Activated naive CD8-positive, alpha-beta T cell (primary cell): ENCODE results near the gene CLEC4E.
"Not testable (repeated sequence)": the region's sequence is repeated elsewhere in the genome, so short reads cannot be mapped to it uniquely, and the experiment has no call there.

ENCODE experiments used
- H3K27ac Mint-ChIP-seq: one replicate; pipeline ENCODE4 v1.8.0; 2021; ENCODE audit warnings: mixed read lengths
- H3K27me3 Mint-ChIP-seq: one replicate; pipeline ENCODE4 v1.8.0; 2021; ENCODE audit warnings: mixed read lengths
- H3K36me3 Mint-ChIP-seq: one replicate; pipeline ENCODE4 v1.8.0; 2021; ENCODE audit warnings: mixed read lengths
- H3K4me1 Mint-ChIP-seq: one replicate; pipeline ENCODE4 v1.8.0; 2021; ENCODE audit warnings: low read depth, mixed read lengths
- H3K4me3 Mint-ChIP-seq: one replicate; pipeline ENCODE4 v1.8.0; 2021; ENCODE audit warnings: mild to moderate bottlenecking, mixed read lengths
- H3K9me3 Mint-ChIP-seq: one replicate; pipeline ENCODE4 v1.8.0; 2021; ENCODE audit warnings: low read depth, mixed read lengths

Gene CLEC4E

DNA sequence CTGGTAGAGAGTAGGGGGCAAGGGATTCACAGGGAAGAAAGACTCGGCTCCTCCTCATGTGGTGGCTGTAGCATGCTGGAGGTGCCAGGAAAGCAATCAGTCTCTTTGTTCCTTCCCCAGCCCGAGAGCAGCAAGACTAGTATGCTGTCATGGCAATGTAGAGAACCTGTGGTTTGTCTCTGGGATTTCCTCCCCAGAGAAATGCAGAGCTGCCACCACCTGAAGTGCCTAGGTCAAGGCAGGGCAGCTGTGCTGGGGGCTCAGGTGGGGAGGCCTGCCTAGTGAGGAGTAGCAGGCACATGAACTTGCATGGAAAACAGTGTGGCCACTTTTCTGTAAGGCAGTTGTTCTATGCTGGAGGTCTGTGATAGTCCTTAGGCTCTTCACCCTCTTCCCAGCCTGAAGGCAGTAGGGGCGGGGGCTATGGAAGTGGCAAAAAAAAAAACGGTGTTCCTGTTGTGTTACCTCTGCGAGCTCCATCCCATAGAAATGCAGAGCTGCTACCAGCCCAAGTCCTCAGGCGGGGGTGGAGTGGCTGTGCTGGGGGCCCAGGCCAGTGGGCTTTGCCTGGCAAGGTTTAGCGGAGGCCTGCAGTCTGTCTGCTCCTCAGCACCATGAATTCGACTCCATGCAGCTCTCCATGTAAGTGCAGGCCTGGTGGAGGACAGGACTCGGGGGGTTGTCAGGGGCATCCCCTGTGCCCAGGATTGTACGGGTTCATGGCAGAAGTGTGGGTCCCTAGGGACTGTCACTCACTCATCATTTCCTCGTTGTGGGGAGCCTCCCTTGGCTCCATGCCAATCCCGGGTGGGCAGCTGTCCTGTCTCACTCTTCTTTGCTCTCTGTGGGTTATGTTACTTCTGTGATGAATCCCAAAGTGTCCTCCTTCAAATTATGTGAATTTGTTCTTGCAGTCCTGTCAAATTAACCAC is 31.5 kb downstream of the CLEC4E start:
- peaks cover 5% of the 10 kb centered on the region for H3K36me3 Mint-ChIP-seq
- H3K27ac Mint-ChIP-seq = no peak overlapping the region
- peaks cover 7% of the 10 kb centered on the region for H3K27me3 Mint-ChIP-seq
- no peak overlapping the region for H3K4me3 Mint-ChIP-seq
- peaks cover 4% of the 10 kb centered on the region for H3K4me1 Mint-ChIP-seq
- no peaks in the 10 kb centered on the region for H3K9me3 Mint-ChIP-seq

DNA sequence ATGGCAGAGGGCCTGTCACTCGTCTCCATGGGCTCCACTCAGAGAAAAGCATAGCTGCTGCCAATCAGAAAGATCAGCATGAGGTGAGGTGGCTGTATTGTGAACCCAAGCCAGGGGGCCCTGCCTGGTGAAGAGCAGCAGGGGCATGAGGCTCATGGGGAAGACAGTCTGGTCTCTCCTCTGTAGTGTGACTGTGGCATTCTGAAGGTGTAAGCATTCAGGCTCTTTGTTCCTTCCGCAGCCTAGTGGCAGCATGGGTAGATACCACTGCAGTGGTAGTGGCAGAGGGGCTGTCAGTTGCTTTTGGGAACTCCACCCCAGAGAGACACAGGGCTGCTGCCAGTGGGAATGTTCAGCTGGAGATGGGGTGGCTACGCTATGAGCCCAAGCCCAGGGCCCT is 32.5 kb downstream of the CLEC4E start:
- H3K27ac Mint-ChIP-seq = no peak overlapping the region
- H3K4me3 Mint-ChIP-seq = no peak overlapping the region
- no peaks in the 10 kb centered on the region for H3K9me3 Mint-ChIP-seq
- H3K36me3 Mint-ChIP-seq = peaks cover 5% of the 10 kb centered on the region
- H3K27me3 Mint-ChIP-seq = peaks cover 3% of the 10 kb centered on the region
- H3K4me1 Mint-ChIP-seq = no peaks in the 10 kb centered on the region

DNA sequence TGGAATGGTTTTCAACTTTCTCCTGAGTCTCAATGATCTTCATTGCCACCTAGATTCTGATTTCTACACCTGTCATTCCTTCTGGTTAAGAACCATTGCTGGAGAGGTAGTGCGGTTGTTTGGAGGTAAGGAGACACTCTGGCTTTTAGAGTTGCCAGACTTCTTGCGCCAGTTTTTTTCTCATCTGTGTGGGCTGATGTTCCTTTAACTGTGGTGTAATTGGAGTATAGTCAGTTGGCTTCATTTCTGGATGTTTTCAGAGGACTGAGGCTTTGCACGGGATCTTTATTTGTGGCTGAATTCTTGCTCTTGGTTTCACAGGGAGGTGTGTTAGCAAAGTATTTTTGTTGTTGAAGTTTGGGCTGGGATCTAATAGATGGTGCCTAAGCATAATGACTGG is 33.1 kb downstream of the CLEC4E start:
- Mint-ChIP-seq H3K27ac (no peak overlapping the region), H3K36me3 (peaks cover 5% of the 10 kb centered on the region), H3K4me1 (no peaks in the 10 kb centered on the region), H3K4me3 (no peak overlapping the region), H3K27me3 (peaks cover 2% of the 10 kb centered on the region), H3K9me3 (no peaks in the 10 kb centered on the region)

DNA sequence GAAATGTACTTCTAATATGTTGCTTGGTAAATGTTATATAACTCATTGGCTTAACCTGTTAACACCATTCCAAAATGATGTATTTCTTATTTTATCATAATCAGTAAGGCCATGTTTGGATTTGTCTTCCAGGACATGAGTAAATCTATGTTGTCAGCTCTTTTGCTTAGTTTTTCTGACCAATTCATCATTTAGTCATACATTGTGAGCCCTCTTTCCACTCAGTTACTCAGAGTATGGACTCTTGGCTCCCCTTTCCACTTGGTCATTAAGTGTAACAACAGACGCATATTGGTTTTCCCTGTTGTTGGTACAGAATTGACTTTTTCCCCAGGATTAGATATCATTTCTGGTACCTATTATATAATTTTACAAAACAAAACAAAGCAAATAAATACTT is 36.4 kb downstream of the CLEC4E start:
- H3K4me3 Mint-ChIP-seq = no peak overlapping the region

DNA sequence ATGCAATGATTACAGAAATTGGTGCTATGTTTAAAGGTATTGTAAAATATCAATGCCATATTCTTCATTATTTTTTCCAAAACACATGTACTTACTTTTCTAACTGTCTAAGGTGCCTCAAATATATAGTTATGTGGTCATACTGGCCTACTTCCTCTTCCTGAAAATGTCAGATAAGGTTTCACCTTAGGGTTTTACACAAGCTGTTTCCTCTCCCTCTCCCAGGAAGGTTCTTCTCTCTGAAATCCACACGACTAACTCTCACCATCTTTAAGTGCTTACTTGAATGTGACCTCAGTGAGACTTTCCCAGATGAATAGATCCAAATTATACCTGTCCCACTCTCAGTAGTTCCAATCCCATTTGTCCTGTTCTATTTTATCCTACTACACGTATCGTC is 39.0 kb downstream of the CLEC4E start:
- Mint-ChIP-seq H3K27me3 (peaks cover 5% of the 10 kb centered on the region), H3K4me3 (no peak overlapping the region), H3K4me1 (peaks cover 8% of the 10 kb centered on the region), H3K27ac (no peak overlapping the region), H3K9me3 (no peaks in the 10 kb centered on the region), H3K36me3 (no peaks in the 10 kb centered on the region)

More for the DNA sequence above, 36.4 kb downstream of the CLEC4E start:
- H3K36me3 Mint-ChIP-seq = peaks cover 5% of the 10 kb centered on the region
- no peaks in the 10 kb centered on the region for H3K9me3 Mint-ChIP-seq
- H3K4me1 Mint-ChIP-seq = peaks cover 8% of the 10 kb centered on the region
- H3K27me3 Mint-ChIP-seq = peaks cover 3% of the 10 kb centered on the region
- no peak overlapping the region for H3K27ac Mint-ChIP-seq

DNA sequence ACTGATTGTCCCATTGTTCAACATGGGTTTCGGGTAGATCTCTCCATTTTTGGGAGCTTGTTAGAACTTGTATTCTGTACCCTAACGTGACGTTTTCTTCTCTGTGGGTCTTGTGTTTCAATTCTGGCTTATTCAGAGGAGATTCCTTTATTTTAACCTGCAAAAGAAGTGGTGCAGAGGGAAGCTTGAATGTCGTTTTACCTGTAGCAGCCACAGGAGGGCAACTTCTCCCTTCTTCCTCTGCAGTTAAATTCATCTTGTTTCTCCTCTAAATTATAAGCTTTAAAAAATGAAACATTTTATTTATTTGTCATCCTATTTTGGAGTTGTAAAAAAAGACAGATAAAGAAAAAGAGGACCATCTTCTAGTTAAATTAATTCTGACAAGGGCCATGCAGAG is 41.1 kb downstream of the CLEC4E start:
- no peaks in the 10 kb centered on the region for H3K9me3 Mint-ChIP-seq
- H3K36me3 Mint-ChIP-seq = no peaks in the 10 kb centered on the region
- peaks cover 5% of the 10 kb centered on the region for H3K27me3 Mint-ChIP-seq
- H3K4me1 Mint-ChIP-seq = peaks cover 9% of the 10 kb centered on the region
- no peak overlapping the region for H3K27ac Mint-ChIP-seq
- no peak overlapping the region for H3K4me3 Mint-ChIP-seq

DNA sequence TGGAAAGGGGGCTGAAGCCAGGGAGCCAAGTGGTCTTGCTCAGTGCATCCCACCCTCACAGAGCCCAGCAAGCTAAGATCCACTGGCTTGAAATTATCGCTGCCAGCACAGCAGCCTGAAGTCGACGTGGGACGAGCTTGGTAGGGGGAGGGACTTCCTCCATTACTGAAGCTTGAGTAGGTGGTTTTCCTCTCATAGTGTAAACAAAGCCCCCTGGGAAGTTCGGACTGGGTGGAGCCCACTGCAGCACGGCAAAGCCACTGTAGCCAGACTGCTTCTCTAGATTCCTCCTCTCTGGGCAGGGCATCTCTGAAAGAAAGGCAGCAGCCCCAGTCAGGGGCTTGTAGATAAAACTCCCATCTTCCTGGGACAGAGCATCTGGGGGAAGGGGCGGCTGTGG is 44.6 kb downstream of the CLEC4E start:
- not testable (repeated sequence) for H3K36me3 Mint-ChIP-seq, H3K27me3 Mint-ChIP-seq, H3K27ac Mint-ChIP-seq, H3K9me3 Mint-ChIP-seq, H3K4me3 Mint-ChIP-seq
- peaks cover 29% of the 10 kb centered on the region for H3K4me1 Mint-ChIP-seq

DNA sequence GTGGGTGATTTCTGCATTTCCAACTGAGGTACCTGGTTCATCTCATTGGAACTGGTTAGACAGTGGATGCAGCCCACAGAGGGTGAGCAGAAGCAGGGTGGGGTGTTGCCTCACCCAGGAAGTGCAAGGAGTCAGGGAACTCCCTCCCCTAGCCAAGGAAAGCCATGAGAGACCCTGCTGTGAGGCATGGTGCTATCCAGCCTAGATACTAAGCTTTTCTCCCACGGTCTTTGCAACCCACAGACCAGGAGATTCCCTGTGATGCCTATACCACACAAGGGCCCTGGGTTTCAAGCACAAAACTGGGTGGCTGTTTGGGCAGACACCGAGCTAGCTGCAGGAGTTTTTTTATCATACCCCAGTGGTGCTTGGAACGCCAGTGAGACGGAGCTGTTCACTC is 45.0 kb downstream of the CLEC4E start:
- not testable (repeated sequence) for H3K27ac Mint-ChIP-seq, H3K4me3 Mint-ChIP-seq, H3K27me3 Mint-ChIP-seq, H3K9me3 Mint-ChIP-seq, H3K36me3 Mint-ChIP-seq
- peaks cover 28% of the 10 kb centered on the region for H3K4me1 Mint-ChIP-seq

DNA sequence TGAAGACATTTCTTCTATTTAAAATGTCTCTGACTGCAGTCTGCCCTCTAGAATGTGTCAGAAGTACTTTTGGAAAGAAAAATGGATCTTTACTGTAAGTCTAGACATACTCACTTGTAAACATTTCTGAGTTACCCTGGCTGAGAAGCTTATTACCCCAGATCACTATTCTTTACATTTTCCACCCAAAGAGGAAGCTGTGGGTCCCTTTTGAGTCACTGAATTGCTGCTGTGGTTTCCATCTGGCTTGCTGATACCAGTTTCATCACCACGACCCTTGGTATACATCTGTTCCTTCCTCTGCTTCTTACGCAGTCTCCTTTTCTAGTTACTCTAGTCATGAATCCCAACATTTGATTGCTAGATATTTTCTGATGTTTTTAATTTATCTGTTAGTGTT is 47.6 kb downstream of the CLEC4E start:
- Mint-ChIP-seq H3K9me3 (no peaks in the 10 kb centered on the region), H3K36me3 (peaks cover 2% of the 10 kb centered on the region), H3K27ac (peak overlapping the region; percentile 84), H3K27me3 (no peaks in the 10 kb centered on the region), H3K4me3 (peak overlapping the region; percentile 56), H3K4me1 (peaks cover 28% of the 10 kb centered on the region)

DNA sequence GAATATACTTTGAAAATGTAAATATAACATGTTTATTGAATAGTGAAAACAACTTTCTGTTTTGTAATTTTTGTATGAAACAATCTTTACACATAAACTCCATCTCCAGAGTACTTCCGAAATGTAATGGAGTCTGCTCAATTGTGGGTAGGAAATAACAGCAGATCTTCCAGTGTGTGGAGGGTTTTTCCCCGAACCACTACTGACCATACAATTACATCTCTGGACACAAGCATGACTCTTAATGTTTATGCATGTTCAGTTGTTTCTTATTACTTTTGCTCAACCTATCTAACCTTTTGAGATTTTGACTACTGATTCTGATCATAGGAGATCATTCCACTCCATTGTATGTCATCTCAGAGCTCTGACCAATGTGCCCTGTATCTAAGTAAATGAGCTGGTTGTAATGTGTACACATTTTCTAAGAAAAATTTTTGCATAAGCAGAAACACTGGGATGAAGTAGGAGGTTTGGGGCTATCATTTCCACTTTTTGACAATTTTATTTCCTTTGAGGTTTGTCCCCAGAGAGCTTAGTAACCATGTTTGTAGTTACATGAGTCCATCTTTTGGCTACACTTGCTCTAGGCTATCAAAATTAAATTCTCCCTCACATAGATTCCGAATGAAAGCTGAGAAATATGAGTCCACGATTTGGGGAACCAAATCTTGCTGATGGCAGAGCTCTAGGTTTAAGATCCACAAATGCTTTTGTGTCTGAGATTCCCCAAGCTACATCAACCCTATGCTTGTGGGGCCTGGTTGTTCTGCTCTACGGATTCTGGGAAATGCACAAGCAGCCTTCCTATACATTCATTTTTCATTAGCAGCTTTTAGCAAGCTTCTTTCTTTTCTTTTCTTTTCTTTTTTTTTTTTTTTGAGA is 48.8 kb downstream of the CLEC4E start:
- Mint-ChIP-seq H3K9me3 (no peaks in the 10 kb centered on the region), H3K27me3 (no peaks in the 10 kb centered on the region), H3K36me3 (peaks cover 2% of the 10 kb centered on the region), H3K4me3 (no peak overlapping the region), H3K4me1 (peaks cover 28% of the 10 kb centered on the region), H3K27ac (peak overlapping the region; percentile 84)
